Stimulated activated CD4-positive, alpha-beta T cell treated with anti-CD3 and anti-CD28 coated beads, TNF-alpha, amount 100 ng/mL, for 4 hours (primary cell): ENCODE data around the gene ZNF791.
"Not testable (repeated sequence)": the region's sequence is repeated elsewhere in the genome, so short reads cannot be mapped to it uniquely, and the experiment has no call there.

ENCODE experiments used
- DNase-seq, 3 experiments: peaks; one replicate each; pipeline ENCODE4 v3.0.0-alpha.2; 2020; ENCODE audit warnings: low read depth in 3 of 3

The ZNF791 gene

DNA sequence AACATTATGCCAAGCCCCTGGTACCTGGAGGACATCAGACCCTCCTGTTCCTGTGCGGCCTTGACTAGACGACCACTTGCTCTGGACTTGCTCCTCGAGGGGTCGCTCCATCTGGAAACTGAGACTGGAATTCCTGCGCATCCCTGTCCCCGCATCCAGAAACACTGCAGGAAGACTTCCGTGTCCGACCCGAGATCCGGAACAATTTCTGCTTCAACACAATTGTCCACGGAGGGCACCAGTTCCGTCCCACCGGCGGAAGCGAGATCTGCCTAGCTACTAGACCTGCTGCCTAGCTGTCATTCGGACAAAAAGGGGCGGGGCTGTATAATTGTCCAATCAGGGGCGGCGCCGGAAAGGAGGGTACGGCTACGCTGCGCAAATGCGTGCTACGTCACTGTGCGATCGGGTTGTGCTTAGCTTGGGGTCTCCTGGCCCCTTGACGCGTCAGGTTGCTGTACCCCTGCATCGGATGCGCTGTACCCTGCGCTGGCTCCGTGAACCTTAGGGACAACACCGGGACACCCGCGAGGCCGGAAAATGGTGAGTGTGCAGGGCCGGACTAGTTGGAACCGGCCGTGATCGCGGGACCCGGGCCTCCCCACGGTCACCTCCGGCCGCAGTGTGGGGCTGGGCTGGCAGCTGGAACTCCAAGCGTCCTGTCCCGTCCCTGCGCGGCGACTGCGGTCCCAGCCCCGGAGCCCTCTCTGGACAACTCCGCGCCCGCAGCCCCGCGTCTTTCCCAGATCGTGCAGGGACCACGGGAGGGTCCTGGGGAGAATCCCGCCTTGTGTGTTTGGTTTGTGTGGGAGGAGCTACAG is at the start of gene ZNF791, which contains the start of gene ZNF490:
Gene ZNF791 (plus strand): TSS at position 381 of the 821 bp plus-strand sequence. CDS start 160 bp downstream, at position 541.
Gene ZNF490 (minus strand): TSS at position 274 of the 821 bp plus-strand sequence. CDS start 133 bp downstream, at position 141.
- peak; percentile 89 to 92 (median 90) for DNase-seq

DNA sequence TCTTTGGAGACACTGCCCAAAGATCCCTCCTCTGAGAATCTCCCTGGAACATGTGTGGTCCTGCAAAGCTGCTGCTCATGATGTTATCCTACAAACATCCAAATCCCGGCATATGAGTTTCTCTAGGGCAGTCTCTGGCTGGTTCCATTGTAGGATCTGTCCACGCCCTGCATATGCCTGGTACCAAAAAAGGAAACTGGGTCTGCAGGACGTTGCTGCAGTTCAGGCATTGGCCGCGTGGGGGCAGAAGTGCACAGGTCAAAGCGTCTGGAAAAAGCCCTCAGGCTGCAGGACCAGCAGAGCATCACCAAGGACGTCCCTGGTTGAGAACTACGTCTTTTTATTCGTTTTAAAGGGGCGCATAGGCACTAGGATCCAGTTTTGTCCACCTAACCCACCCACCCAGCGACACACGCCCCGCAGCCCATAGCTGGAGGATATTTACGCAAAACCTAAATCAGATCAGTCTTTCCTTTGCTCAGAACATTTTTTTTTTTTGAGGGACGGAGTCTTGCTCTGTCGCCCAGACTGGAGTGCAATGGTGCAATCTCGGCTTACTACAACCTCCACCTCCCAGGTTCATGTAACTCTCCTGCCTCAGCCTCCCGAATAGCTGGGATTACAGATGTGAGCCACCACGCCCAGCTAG is 46.6 kb upstream of the ZNF791 start:
- peak; percentile 82 to 95 (median 85) for DNase-seq

DNA sequence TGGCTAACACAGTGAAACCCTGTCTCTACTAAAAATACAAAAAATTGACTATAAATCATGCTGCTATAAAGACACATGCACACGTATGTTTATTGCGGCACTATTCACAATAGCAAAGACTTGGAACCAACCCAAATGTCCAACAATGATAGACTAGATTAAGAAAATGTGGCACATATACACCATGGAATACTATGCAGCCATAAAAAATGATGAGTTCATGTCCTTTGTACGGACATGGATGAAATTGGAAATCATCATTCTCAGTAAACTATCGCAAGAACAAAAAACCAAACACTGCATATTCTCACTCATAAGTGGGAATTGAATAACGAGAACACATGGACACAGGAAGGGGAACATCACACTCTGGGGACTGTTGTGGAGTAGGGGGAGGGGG is 44.3 kb upstream of the ZNF791 start:
- not testable (repeated sequence) for DNase-seq

DNA sequence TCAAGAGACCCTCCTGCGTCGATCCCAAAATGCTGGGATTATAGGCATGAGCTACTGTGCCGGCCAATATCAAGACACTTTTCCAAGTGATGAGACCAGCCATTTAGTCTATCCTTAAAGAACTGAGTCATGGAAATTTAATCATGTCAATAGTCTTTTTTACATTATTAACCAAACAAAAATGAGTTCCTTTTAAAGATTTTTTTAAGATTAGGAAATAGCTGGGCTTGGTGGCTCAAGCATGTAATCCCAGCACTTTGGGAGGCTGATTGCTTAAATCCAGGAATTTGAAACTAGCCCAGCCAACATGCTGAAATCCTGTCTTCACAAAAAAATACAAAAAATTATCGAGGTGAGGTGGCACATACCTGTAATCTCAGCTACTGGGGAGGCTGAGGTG is 42.8 kb upstream of the ZNF791 start:
- DNase-seq = no peak

DNA sequence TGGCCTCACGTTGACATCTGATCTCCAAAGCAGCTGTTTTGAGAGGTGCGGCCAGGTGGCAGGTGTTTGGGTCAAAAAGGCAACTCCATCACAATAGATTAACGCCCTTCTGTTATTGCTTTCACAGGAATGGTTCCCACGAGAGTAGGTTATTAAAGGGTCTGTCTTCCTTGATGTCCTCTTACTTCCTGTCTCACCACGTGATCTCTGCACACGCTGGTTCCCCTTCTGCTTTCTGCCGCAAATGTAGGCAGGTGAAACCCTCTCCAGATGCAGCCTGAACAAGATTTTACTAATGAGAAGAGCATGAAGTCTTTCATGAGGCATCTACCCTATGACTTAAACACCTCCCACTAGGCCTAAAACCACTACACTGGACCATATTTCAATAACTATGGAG is 36.7 kb upstream of the ZNF791 start:
- DNase-seq = no peak

DNA sequence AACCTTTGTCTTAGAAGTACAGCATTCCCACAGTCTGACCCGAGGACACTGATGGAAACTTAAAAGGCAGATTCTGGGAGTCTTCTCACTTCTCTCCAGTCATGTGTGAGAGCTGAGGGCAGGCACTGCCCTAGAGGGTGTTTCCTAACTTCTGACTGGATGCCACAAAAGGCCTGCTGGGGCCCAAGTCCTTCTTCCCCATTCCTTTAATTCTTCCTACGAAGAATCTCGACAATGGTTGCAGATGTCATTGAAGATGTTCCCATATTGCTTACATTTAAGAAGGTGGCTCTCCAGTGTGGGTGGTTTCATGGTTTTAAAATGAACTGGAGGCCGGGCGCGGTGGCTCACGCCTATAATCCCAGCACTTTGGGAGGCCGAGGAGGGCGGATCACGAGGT is 32.1 kb upstream of the ZNF791 start:
- no peak for DNase-seq

DNA sequence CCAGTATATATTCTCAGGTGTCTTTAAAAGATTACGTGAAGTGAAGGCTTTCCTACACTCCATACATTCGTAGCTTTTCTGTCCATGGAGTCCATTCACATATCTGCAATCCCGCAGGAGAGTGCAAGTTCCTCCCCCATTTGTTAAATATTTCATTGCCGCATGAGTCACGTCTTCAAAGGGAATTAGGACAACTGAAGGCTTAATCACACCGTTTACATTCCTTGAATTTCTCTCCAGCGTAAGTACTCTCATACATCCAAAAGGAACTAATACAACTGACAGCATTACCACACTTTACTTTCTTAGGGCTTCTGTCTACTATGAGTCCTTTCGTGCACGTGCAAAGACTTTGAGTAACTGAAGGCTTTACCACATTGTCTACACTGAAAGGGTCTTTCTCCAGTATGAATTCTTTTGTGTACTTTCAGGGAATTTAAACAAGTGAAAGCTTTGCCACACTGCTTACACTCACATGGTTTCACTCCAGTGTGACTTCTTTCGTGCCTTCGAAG is 30.5 kb upstream of the ZNF791 start:
- no peak for DNase-seq

DNA sequence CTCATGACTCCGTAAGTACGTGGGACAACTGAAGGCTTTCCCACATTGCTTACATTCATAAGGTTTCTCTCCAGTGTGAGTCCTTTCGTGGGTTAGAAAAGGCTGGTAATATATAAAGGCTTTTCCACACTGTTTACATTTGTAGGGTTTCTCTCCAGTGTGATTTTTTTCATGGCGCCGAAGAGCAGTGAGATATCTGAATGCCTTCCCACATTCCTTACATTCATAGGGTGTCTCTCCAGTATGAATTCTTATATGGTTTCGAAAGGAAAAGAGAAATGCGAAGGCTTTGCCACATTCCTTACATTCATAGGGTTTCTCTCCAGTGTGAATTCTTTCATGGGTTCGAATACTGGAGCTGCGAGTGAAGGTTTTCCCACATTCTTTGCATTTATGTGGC is 29.6 kb upstream of the ZNF791 start:
- no peak for DNase-seq

DNA sequence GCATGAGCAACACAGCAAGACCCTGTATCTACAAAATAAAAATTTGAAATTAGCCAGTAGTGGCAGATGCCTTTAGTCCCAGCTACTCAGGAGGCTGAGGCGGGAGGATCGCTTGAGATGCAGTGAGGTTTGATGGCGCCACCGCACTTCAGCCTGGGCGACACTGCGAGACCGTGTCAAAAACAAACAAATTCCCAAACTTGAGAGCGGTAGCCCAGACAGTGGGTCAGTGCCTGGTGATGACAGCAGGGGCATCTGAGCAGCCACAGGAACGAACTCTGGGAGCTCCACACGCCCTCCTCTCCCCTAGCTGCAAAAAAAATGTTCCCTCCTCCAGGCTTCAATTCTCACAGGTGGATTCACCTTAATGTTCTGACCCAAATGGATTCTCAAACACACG is 14.2 kb upstream of the ZNF791 start:
- no peak for DNase-seq

DNA sequence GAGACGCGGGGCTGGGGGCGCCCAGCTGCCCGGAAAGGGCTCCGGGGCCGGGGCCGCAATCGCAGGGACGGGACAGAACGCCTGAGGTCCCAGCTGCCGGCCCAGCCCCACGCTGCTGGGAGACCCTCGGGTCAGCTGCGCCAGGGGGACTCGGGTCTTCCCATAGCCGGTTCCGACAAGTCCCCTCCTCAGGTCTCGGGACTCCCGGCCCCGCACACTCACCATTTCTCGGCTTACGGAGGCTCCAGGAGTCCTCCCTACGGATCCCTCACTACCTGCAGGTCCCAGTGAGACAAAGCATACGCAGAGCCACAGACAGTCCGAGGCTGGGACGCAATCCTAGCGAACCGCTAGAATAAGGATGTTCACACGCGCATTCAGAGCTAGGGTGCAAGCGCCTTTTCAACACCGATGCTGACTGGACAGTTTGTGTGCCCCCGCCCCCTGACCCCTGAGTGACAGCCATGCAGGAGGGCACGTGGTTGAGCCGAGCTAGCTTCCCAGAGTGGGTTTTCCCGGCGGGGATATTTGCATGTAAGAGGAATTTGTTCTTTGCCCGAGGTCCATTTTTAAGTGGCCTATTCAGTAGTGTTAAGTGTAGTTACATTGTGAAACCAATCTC is 13.7 kb upstream of the ZNF791 start:
- no peak for DNase-seq

DNA sequence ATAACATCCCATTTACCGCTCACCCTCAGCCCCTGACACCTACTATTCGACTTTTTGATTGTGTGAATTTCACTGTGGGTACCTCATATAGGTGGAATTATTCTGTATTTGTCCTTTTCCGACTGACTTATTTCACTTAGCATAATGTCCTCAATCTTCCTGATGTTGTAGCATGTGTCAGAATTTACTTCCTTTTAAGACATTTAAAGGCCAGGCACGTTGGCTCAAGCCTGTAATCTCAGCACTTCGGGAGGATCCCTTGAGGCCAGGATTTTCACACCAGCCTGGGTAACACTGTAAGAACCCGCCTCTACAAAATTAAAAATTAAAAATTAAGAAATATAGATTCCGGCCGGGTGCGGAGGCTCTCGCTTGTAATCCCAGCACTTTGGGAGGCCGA is 13.1 kb upstream of the ZNF791 start:
- DNase-seq = no peak

DNA sequence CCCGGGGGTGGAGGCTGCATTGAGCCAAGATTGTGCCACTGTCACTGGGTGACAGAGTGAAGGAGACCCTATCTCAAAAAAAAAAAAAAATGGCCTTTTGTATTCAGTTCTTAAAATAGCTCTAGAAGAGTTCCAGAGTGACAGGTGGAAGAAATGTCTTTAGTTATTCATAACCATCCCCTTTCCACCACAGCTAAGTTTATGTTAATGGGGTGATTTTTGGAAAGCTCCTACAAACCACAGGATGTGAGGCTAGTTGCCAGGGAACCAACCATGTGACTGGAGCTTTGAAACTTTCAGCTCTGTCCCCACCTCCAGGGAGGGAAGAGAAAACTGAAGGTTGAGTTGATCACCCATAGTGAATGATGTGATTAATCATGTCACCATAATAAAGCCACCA is 7.0 kb upstream of the ZNF791 start:
- peak in 1 of 3 experiments; percentile 21 for DNase-seq

DNA sequence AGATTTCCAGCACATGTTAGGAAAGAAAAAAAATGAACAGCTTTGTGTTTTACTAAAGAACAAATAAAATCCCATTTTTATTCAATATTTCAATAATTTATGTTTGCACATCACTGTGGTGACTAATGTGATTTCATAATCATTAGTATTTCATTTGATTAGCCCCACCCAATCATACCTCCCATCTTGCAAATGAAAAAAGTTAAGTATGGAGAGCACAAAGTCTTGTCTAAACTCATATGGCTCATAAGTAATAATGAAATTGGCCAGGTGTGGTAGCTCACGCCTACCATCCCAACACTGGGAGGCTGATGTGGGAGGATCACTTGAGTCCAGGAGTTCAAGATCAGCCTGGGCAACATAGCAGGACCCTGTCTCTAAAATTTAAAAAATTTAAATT is 3.9 kb upstream of the ZNF791 start:
- DNase-seq = no peak

DNA sequence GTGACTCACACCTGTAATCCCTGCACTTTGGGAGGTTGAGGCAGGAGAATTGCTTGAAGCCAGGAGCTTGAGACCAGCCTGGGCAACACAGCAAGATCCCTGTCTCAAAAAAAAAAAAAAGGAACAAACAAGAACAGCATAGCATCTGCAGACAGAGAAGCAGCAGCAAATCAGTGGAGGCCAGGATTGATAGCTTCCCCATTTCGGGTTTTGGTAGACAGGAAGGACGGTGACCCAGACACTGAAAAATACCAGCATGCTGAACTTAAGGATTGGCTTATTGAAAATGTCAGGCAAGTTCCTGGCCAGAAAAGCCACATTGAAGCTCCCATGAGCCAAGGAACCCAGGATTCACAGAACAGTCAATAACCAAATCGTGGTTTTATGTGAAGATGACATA is 3.1 kb upstream of the ZNF791 start:
- no peak for DNase-seq

DNA sequence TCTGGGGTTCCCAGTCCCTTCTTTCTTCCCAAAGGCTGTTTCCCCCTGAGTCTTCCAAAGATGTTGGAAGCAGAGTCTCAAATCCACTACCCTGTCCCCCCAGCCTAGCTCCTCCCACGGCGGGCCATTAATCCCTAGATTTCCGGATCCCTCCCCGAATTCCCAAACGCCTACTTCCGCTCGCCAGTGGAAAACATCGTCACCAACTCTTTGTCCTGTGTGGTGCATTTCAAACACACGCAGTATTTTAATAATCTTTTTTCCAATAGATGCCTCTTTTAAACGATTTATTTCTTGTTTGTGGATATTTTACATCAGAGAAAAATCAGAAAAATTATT is 610 bp downstream of the ZNF791 start:
- DNase-seq = no peak

DNA sequence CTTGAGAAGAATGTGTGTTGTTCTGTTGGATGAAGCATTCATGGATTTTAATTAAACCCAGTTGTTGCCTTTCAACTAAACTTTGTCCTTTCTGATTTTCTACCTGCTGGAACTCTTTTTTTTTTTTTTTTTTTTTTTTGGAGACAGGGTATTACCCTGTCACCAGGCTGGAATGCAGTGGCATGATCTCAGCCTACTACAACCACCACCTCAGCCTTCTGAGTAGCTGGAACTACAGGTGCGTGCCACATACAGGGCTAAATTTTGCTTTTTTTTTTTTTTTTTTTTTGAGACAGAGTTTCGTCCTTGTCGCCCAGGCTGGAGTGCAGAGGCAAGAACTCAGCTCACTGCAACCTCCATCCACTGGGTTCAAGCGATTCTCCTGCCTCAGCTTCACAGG is 6.9 kb downstream of the ZNF791 start:
- no peak for DNase-seq

DNA sequence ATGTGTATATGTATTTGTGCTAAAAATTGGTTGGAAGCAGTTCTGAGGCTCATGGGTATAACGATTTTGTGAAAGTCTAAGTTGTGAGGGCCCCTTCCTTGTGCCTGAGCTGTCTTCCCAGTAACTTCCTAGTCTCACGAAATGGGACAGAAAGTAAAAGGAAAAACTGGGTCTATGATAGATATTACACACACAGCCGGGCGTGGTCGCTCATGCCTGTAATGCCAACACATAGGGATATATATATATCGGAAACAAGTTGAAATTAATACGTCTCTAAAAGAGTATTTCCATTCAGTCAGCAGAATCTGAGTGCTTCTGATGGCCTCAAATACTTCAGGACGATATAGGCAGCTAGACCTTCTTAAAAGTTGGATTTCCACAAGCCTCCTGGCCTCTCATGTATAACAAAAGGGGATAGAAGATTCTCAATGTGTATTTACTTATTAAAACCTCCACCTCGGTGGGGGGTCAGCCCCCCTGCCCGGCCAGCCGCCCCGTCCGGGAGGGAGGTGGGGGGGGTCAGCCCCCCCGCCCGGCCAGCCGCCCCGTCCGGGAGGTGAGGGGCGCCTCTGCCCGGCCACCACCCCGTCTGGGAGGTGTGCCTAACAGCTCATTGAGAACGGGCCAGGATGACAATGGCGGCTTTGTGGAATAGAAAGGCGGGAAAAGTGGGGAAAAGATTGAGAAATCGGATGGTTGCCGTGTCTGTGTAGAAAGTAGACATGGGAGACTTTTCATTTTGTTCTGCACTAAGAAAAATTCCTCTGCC is 10.7 kb downstream of the ZNF791 start:
- not testable (repeated sequence) for DNase-seq

DNA sequence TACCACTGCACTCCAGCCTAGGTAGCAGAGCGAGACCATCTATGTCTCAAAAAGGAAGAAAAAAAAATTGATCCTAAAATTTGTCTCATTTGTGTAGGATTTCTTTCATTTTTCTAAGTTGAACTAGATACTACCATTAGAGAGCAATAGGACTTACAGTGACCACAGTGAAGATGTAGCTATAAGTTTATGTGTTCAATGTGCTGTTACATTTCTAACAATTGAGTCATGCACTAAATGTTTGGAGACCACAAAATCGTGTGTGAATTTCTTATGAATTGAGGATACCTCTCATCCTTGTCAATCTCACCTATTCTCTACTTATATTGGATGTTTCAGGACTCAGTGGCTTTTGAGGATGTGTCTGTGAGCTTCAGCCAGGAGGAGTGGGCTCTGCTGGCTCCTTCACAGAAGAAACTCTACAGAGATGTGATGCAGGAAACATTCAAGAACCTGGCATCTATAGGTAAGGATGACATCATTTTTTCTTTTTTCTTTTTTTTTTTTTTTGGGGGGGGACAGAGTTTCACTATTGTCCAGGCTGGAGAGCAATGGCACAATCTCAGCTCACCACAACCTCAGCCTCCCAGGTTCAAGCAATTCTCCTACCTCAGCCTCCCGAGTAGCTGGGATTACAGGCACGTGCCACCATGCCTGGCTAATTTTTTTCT is 12.8 kb downstream of the ZNF791 start:
- no peak for DNase-seq

DNA sequence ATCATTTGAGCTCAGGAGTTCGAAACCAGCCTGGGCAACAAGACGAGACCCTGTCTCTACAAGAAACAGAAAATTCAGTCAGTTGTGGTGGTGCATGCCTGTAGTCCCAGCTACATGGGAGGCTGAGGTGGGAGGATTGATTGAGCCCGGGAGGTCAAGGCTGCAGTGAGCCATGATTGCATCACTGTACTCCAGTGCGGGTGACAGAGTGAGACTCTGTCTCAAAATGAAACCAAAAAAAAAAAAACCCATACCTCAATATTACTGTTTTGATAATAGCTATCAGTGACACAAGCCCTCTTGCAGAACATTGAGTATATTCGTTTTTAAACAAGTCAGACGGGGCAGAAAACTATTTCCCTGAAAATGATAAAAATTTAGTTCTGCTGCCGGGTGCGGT is 16.2 kb downstream of the ZNF791 start:
- DNase-seq = no peak

DNA sequence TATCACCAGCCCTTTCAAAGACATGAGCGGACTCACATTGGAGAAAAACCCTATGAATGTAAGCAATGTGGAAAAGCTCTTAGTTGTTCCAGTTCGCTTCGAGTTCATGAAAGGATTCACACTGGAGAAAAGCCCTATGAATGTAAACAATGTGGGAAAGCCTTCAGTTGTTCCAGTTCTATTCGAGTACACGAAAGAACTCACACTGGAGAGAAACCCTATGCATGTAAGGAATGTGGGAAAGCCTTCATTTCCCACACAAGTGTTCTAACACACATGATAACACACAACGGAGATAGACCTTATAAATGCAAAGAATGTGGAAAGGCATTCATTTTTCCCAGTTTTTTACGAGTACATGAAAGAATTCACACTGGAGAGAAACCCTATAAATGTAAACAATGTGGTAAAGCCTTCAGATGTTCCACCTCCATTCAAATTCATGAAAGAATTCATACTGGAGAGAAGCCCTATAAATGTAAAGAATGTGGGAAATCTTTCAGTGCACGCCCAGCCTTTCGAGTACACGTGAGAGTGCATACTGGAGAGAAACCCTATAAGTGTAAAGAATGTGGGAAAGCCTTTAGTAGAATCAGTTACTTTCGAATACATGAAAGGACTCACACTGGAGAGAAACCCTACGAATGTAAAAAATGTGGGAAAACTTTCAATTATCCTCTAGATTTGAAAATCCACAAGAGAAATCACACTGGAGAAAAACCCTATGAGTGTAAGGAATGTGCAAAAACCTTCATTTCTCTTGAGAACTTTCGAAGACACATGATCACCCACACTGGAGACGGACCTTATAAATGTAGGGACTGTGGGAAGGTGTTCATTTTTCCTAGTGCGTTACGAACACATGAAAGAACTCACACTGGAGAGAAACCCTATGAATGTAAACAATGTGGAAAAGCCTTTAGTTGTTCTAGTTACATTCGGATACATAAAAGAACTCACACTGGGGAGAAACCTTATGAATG is 17.6 kb downstream of the ZNF791 start:
- DNase-seq = no peak
